SH-SY5Y (cell line): Measurements from ENCODE around the gene PAK4.

Experiments
- GATA2 ChIP-seq: IDR thresholded peaks from 2 replicates; pipeline ENCODE4 v1.6.1; 2011; ENCODE audit warnings: mild to moderate bottlenecking, low read depth, low read length
- GATA3 ChIP-seq: IDR thresholded peaks from 2 replicates; pipeline ENCODE4 v1.6.1; 2011; ENCODE audit warnings: low read depth, mild to moderate bottlenecking, low read length, moderate library complexity

Gene PAK4

GRCh38 chr19:39145180-39145953 is 19.8 kb downstream of the PAK4 start:
- TF ChIP-seq GATA3 = no peak
- TF ChIP-seq GATA2 = no peak

- TF ChIP-seq GATA2 = no peak
- TF ChIP-seq GATA3 = no peak
Observed at GRCh38 chr19:39146091-39146490, 20.5 kb downstream of the PAK4 start.

- no peak for TF ChIP-seq GATA3
- TF ChIP-seq GATA2 = no peak
Observed at GRCh38 chr19:39146686-39147450, 21.3 kb downstream of the PAK4 start.

- TF ChIP-seq GATA2 (no peak), GATA3 (no peak)
Observed at GRCh38 chr19:39147480-39147879, 21.9 kb downstream of the PAK4 start.

GRCh38 chr19:39148939-39149529 is 23.4 kb downstream of the PAK4 start:
- no peak for TF ChIP-seq GATA3
- TF ChIP-seq GATA2 = no peak

GRCh38 chr19:39150235-39150634 is 24.6 kb downstream of the PAK4 start:
- no peak for TF ChIP-seq GATA2
- no peak for TF ChIP-seq GATA3

GRCh38 chr19:39150807-39151600 is 25.4 kb downstream of the PAK4 start:
- no peak for TF ChIP-seq GATA3
- TF ChIP-seq GATA2 = no peak

- TF ChIP-seq GATA3 (no peak), GATA2 (no peak)
Observed at GRCh38 chr19:39152066-39152465, 26.5 kb downstream of the PAK4 start.

- TF ChIP-seq GATA2 = no peak
Observed at GRCh38 chr19:39154100-39154628, 28.6 kb downstream of the PAK4 start.

GRCh38 chr19:39154629-39155100 is 29.1 kb downstream of the PAK4 start:
- peak; percentile 66 for TF ChIP-seq GATA2
- TF ChIP-seq GATA3 = no peak

GRCh38 chr19:39155114-39155700 is 29.6 kb downstream of the PAK4 start:
- TF ChIP-seq GATA2 (no peak), GATA3 (no peak)

GRCh38 chr19:39155741-39156140 is 30.2 kb downstream of the PAK4 start:
- no peak for TF ChIP-seq GATA3
- no peak for TF ChIP-seq GATA2
